Colon (tissue), 2 donors: Measurements from ENCODE around the gene FZD4.

ENCODE experiments used
- FAIRE-seq: peaks from 2 replicates; lab custom pipeline; 2012; peaks lifted over from hg19 to GRCh38; lab: Jason Lieb, UNC
- donor health status: control.
- donor health status: control.

FZD4 gene

DNA sequence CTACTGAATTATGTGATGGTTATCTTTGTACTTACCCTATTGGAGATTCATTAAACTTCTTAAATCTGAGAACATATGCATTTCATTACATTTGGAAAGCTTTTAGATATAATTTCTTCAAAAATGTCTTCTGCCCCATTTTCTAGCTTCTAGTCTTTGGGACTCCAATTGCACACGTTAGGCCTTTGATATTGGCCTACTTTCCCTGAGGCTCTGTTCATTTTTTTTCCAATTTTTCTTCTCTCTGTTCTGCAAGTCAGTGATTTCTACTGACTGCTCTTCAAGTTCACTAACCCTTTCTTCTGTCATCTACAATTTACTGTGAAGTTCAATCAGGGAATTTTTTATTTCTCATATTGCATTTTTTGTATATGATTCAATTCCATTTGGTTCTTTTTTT is 43.0 kb downstream of the FZD4 start:
- no peak for FAIRE-seq

DNA sequence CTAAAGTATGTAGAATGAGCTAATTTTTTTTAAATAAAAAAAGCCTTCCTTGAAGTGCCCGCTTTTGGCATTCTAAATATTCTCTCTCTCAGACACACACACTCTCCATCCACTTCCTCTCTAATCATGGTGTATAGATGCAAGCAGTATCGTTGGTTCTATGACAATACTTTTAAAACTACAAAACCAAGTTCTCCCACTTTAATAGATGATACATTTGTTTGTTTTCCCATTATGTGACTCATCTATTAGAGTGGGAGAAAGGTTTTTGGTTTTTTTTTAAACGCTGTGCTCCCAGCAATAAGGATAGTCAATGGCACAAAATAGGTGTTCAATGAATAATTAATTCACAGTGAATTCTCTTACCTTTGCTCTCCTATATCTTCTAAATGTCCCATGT is 44.6 kb downstream of the FZD4 start:
- FAIRE-seq = no peak

GRCh38 chr11:86906198-86906597 is 49.0 kb downstream of the FZD4 start:
- FAIRE-seq = no peak

GRCh38 chr11:86905252-86905651 is 49.9 kb downstream of the FZD4 start:
- no peak for FAIRE-seq

- no peak for FAIRE-seq
Observed at GRCh38 chr11:86904001-86904400, 51.2 kb downstream of the FZD4 start.

DNA sequence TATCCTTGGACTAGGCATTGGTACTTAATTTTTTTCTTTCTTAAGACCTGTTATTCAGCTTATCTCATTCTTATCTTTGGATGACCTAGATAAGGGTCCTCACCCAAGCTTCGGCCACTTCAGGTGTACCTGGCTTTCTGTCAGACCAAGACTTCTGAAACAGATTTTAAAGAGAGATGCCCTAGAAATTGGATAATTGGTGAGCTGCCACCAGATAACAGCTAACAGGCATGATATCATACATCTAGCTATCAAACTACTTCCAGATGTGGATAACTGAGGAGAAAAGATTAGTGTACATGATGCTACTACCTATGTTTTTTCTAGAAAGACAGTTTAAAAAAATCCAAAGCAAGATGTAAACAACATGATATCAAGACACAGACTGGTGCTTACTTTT is 52.9 kb downstream of the FZD4 start:
- no peak for FAIRE-seq

DNA sequence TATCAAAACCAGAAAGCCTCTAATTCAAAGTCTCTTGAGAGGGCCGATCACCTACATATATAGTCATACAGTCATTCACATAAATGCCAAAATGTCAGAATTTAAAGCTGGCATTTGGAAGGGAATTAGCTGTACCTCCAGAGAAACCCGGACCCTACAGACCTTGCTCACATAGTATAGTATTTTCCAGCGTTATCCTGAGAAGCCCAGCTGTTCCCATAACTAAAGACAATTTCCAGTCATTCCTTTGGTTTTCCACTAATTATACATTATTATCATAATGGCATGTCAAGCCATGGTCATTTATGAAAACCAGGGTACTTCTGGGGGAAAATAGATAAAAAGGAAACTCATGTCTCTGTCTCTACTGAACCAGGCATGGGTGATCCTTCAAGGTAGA is 53.6 kb downstream of the FZD4 start:
- FAIRE-seq = no peak

- FAIRE-seq = no peak
Observed at GRCh38 chr11:86900162-86900561, 55.0 kb downstream of the FZD4 start.

GRCh38 chr11:86898689-86899088 is 56.5 kb downstream of the FZD4 start:
- FAIRE-seq = no peak

DNA sequence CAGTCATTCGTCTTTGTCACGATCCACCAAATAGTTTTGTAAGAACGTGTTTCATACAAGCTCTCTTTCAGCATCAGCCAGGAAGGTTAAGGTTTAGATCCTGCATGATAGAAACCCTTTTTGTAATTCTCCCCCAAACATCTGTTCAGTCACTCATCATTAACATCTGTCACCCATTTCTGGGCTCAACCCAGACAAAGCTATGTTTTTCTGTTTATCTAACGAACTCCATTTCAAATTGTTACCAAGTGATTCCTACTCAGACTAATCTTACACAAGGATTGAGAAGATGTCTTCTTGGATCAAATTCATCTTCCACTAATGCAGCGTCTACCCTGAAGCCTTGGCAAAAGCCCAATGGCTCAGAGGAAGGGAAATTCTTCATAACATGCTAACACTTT is 58.8 kb downstream of the FZD4 start:
- no peak for FAIRE-seq
